ENCODE data around the gene RFPL3.
"Not testable (repeated sequence)": the region's sequence is repeated elsewhere in the genome, so short reads cannot be mapped to it uniquely, and the experiment has no call there.

RFPL3 gene

DNA sequence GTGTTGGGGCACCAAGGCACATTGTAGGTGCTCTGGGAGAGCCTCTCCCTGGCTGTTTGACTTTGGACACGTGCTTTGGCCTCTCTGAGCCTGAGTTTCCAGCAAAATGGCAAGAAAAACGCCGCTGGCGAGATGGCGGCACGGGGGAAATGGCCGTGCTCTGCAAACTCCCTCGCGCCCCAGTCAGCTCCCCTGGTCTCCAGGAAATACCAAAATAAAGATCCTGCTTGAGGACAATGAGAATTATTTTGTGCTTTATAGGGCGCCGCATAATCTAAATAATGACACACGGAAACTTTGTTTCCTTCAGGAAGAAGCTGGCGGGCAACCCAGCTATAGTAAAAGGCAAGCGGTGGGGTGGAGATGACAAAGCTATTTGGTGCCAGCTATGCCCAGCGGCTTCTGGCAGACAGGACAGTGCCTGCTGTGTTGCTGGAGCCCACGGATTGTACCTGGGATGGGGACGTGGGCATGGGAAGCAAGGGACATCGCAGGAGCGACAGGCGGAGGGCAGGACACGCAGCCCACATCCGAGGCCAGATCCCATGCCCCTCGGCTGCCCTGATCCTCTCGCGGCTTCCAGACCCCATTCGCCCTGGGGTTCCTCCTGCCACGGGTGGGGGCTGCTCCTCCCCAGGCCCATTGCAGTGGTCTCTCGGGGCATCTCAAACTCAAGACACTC lies 26.3 kb upstream of the RFPL3 start:
- no peak for DNase-seq

DNA sequence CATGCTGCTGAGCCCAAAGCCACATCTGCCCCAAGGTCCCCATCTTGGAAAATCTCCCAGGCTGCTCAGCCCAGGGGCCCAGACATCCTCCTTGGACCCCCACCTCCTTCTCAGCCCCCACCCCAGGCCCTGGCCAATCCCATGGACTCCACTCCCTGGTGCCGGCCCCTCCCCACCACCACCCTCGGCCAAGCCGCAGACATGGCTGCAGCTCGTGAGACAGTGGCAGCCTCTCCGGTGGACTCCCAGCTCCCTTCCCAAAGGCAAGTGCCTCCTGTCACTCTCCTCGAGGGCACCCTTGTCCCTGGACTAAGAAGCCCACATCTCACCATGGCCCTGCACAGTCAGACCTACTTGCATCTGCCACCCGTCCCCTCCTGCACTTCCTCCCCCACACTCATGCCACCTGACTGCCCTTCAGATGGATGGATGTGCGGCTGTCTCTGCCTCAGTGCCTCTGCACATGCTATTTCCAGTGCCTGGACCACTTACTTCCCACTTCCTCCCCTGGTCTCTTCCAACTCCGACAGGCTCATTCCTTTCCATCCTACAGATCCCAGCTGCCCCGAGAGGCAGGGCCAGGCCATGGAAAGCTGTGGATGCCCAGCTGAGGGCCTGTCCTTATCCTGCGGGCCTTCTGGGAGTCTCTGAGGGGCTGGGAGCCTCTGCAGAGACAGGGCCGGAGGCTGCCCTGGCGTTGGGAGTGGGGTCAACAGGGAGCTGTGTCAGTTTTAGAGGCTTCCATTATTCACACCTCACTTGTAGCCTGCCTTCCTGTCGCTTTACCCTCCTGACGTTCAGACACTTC lies 25.5 kb upstream of the RFPL3 start:
- DNase-seq, result no peak

DNA sequence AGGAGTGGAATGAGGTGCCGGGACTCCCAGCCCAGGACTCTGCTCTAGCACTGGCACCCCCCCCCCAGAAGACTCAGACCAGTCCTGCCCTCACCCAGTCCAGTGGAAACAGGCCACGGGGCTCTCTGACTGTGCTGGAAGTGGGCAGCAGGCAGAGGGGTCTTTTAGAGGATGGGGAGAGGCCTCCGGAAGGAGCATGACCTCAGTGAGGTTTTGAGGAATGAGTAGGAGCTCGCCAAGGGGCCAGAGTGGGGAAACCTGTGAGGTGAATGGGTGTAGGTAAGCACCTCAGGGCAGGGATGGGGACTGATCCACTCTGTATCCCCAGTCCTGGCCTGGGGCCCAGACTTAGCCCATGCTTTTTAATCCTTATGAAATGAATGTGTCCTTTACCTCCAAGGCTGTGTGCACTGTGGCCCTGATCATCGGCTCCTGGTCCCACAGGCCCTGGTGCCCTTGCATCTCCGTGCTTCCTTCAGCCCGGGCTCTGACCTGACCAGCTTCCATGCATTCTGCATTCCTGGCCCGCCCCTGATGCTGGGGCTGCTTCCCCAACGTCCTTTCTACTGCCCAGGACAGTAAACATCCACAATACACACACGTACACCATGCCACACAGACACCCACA lies 24.4 kb upstream of the RFPL3 start:
- no peak for DNase-seq

DNA sequence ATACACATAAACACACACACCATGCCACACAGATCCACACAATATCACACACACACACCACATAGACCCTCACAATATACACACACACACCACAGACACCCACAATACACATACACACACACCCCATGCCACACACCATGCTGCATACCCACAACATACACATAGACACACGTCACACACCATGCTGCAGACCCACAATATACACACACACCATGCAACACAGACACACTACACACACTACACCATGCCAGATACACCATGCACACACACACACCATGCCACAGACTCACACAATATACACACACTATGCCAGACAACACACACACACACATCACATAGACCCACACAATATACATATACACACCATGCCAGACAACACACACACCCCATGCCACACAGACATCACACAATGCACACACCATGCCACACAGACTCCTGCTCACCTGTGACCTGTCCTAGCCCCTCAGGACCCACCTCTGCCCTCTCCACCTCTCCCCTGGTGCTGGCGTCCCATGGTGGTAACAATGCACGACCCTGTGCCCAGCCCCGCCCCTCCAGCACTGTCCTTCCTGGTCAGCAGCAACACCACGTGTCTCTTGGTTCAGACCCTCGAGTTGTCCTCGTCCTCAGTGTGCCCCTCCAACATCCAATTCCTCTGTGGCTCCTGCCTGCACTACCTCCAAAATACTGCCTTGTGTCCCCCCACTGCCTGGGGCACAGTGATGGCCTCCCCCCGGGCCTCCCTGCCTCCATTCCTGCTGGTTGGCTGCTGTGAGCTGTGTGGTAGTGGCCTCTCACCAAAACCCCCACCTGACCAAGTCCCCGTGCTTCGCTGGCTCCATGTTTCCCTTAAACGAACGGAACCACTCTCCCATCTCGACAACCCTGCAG lies 23.7 kb upstream of the RFPL3 start:
- DNase-seq, result no peak

DNA sequence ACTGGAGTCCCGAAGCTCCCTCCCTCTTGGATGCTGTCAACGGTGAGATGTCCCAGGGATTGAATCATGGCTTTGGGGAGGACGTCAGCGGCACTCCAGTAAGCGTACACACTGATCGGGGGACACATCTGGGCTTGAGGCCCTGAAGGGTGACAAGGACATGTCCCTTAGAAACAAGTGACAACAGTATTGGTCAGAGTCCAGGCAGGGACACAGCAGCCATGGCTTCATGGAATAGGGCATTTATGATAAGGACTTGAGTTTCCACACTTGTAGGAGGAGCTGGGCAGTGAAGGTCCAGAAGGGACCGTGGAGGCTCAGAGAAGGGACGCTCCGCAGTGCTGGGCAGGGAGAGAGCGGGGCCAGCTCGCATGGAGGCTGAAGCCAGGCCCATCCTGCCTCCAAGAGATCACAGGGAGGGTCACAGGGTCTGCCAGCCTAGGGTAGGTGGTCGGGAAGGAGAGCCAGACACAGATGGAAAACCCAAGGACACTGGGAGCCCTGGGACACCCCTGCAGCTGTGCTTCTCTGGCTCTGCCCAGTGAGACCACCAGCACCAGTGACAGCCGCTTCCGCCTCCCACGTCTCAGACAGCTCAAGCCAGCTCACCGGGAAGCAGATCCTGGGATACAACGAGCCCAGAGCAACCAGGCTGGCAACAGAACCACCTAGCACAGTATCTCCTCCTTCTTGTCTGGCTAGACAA lies 22.9 kb upstream of the RFPL3 start:
- DNase-seq, result no peak

DNA sequence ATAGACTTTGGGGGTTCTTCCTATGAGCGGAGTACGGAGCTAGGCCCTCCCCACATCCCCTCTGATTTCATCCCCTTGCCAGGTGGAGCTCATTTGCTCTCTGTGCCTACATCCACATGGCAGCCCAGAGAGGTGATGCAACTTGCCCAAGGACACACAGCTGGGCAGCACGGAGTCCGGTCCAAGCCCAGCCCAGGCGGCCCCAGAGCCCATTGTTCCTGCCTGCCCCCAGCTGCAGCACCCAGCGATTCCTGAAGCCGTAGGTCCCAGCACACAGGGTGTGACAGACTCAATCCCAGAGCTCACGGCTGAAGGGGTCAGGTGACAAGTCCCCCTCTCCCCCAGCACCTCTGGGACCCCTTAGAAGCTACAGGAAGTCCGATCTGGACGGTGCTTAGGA lies 22.2 kb upstream of the RFPL3 start:
- DNase-seq, result no peak

DNA sequence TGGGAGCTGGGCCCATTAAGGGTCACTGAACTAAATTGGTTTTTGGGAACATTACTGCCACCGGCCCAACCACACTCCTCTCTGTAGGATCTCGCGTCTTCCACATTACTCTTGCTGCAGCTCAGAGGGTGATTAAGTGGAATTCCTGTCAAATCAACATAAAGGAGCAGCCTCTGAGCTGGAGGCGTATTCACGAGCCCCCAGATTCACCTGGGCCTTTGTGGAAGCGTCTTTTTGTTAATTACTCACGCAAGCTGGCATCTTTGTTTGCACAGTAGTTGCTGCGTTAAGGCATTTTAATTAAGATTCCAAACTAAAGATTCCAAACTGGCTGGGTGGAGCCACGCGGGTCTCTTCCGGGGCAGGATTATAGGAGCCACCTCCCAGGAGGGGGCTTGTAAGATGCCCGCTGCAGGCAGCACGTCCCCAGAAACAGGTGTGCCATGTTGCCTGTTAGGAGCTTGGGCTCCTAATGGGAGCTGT lies 21.5 kb upstream of the RFPL3 start:
- no peak for DNase-seq

DNA sequence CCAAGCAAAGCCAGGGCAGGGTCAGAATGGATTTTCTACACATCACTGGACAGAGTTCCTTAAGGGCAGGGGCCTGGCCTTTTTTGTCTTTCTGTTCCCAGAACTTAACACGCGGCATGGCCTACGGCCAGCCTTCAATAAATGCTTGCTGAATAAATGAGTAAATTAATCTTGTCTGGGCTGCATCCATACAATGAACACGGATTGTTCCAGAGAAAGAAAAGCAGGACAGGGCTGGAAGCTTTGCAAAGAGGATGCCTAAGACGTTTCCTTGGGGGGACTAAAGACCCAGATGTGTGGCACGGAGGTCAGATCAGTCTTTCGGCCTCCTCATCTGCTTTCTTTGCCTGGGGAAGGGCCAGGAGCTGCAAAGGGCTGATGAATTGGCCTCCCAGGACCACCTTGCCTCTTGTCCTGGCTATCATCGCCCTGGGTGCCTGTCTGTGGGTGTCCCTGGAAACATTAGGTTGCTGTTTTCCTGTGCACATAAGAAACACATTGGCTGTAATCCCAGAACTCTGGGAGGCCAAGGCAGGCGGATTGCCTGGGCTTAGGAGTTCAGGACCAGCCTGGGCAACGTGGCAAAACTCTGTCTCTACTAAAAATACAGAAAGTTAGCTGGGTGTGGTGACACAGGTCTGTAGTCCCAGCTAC lies 20.8 kb upstream of the RFPL3 start:
- no peak for DNase-seq

DNA sequence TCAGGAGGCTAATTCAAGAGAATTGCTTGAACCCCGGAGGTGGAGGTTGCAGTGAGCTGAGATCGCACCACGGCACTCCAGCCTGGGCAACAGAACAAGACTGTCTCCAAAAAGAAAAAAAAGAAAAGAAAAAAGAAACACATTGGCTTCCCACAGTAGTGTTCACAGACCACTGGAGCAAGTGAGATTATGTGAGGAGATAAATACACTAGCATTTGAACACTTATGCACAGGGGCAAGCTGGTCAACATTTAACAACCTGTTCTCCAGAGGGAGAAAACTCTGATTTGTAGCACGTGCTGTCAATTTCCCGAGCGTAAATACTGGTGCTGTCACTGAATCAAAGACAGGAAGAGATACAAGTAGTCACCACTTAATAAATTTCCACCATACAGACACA lies 20.2 kb upstream of the RFPL3 start:
- not testable (repeated sequence) for DNase-seq

DNA sequence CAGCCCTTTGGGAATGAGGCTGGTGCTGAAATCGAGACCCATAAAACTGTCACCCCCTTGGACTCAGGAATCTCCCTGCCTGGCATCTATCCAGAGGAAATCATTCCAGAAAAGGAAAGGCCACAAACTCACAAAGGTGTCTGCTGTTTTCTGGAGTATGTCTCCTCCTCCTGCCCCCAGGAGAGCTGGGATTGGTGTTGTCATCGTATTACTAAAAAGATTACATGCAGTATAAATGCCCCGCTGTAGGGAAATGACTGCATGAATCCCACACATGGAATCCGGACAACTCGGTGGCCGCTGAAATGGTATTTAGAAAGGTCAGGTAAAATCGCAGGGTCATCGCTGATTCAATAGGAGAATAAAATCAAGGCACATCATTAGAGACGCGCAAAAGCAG lies 18.9 kb upstream of the RFPL3 start:
- no peak for DNase-seq

DNA sequence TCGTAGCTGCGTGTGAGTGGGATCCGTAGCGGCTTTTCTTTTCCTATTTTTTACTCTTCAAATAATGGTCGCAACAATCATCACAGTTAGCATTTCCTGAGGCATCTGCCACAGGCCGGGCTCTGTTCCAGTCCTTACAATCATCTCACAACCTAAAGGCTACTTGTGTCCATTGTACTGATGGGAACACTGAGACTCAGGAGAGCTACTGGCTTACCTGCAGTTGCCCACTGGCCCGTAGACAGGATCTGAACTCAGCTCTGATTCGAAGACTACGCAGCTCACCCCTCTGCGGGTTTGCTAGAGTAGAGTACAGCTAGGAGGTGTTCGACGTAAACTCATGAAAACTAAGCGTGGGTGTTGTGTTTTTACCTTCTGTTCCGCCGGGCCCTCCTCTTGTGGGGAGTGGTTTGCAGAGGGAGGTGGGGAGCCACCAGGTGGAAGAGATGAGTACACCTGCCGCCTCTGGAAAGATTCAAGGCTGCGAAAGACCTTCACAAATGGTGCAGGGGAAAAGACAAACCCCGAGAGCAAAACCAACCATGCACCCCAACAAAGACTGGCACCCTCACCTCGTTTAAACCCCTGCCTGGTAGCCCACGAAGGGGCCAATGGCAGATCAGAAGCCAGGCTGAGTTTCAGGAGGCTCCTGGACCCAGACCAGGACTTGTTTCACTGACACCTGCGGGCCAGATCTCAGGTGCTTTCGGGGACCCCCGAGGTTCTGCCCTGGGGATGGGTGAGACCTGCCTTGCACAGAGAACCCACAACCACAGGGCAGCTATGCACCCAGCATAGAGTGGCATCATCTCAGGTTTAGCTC lies 18.3 kb upstream of the RFPL3 start:
- DNase-seq, result no peak

DNA sequence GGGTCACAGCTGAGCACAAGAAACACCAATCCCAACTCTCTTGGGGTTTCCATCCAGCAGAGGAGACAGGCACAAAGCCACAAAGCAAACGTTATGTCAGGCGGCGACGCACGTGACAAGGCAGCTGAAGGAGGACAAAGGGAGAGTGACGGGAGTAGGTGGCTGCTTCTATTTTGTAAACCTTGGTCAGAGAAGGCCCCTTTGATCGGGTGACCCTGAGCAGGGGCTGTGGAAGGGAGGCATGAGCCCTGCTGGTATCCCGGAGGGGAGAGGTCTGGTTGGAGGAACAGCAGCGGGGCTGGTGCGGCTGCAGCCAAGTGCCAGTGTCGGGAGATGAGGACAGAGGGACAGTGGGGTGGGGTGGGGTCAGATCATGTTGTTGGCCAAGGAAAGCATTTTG lies 17.3 kb upstream of the RFPL3 start:
- DNase-seq, result no peak

DNA sequence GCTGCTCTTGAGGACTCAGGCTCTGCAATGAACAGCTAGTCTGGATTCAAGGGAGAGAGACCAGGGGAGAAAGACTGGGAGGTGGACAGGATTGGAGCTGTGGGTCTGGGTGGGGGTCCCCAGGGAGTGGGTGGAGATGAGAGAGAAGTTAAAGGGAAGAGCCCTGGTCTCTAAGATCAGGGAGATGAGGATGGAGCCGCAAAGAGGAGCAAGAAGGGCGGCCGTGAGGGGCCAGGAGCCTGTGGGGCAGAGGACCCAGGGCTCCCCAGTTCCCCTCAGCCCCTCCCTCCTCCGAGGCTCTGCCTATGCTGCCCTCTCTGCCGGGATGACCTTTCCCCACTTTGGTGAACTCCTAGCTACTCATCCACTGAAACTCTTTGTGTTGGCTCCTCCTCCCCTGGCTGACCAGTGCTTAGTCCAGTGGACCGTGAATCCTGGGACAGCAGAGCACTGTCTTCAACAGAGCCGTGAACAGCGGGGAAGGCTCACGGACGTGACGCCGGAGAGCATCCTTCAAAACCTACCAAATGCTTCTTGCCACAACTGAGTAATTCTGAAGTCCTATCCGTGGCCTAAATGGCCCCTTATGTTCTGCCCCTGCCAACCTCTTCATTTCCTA lies 16.4 kb upstream of the RFPL3 start:
- DNase-seq, result no peak

DNA sequence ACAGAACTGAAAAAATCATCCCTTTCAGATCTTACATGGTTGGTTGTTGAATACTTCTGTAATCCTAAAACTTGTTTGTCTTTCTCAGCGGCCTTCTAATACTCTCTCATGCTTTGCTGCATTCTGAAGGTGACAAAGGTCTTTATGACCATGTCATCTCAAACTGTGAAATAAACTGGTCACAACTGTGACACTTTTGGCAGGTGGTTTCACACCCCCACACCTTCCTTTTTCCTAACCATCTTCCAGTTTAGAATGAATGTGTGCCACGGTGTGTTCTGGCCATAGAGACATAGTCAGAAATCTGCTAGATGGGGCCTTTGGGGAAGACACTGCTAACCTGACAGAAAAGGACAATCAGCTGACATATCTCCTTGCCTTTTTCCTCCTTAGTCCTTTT lies 14.7 kb upstream of the RFPL3 start:
- DNase-seq, result no peak

DNA sequence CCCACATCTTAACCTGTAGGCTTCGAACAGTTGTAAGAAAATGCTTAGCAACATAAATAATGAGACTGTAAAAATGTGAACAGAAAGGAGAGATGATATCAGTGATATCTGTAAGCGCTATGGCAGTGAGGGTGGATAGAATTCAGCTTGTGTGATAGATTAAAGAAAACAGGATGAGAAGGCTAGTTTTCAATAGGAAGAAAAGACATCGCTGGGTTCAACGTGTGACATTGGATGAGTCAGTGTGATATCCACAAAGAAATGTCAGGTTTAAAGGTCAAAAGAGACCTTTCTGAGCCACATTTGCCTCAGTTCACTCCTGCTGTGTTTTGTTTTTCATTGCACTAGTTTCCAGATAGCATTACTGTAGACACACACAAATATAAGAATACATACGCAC lies 13.7 kb upstream of the RFPL3 start:
- DNase-seq, result no peak

DNA sequence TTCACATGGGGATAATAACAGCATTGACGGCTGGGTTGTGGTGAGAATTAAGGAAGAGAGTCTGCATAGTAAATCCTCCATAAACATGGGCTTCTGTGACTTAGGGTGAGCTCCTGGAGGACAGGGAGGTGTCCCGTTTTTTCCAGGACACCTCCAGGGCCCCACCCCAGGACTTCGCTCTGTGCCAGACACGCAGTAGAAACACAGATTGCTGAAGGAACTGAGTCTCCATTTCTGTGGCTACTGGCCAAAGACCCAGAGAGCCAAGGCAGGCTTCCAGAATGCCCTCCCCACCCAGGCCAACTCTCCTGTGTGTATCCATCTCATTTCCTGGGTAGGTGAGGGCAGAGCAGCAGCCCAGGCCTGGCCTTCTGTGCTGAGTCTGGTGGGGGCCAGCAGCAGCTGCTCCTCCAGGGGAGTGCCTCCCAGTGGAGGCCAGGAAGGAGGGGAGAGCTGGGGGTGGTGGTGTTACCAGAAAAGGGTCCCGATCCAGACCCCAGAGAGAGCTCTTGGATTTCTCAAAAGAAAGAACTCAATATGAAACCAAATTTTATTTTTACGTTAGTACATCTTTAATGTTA lies 9.5 kb upstream of the RFPL3 start:
- DNase-seq, result no peak

DNA sequence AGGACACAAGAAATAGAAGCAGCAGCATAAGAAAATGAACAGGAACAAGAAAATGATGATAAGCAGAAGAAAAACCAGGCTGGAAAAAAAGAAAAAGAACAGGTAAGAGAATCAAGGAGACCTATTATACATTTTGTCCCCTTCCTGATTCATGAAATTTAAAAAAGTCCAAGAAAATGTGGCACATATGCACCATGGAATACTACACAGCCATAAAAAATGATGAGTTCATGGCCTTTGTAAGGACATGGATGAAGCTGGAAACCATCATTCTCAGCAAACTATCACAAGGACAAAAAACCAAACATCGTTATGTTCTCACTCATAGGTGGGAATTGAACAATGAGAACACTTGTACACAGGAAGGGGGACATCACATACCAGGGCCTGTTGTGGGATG lies 5.8 kb upstream of the RFPL3 start:
- not testable (repeated sequence) for DNase-seq

DNA sequence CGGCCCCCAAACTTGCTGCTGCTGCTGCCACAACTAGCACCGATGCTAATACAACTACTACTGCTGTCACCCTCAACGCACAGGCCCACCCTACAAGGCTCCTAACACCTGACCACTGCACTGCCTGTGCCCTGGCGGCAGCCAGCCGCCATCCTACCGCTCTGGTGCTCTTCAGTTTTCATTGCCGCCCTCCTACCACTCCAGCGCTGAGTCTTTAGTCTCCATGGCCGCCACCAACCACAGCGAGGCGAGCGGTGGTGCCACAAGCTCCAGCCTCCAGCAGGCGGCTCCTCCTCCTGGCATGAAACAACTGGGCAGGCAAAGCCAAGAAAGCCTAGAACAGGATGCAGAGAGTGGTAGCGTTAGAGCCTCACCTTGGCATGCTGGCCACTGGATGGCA lies 5.0 kb upstream of the RFPL3 start:
- no peak for DNase-seq

DNA sequence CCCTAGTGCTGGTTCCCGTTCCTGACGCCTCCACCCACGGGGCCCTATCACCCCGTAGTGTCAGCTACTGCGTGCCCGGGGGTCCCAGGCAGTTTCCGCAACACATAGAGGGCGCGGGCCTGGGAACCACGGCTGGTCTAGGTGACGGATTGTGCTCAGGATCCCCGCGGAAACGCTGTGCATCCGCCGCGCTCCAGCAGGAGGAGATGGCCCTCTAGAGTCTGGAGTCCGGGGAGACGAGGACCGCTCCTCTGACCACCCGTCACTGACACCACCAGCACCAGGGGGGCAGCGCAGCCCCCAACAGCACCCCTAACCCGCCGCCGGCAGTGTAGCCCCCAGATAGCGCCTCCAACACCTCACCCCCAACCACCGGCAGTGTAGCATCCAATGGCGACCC lies 4.4 kb upstream of the RFPL3 start:
- no peak for DNase-seq

DNA sequence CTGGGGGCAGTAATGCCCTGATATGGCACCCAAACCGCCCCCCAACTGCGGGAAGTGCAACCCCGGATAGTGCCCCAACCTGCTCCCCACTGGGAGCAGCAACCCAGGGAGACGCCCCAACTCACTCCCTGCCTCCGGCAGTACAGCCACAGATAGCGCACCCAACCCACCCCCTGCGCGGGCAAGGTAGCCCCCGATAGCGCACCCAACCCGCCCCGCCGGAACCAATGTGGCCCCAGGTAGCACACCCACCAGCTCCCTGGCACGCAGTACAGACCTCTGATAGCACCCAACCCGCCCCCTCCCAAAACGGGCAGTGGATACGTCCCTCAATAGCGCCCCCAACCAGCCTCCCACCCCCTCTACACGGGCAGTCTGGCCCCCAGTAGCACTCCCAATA lies 3.8 kb upstream of the RFPL3 start:
- no peak for DNase-seq
